HUES64 (cell line): Measurements from ENCODE around the gene KIF7.

Source experiments
- H3K27ac ChIP-seq: 2 replicates; pipeline ENCODE4 v1.7.0; 2013; ENCODE audit warnings: low read depth, low read length, inconsistent platforms
- H3K27me3 ChIP-seq: 2 replicates; pipeline ENCODE4 v1.6.1; 2013; ENCODE audit warnings: mild to moderate bottlenecking, low read length; ENCODE audit not compliant: insufficient read depth
- H3K36me3 ChIP-seq: 2 replicates; pipeline ENCODE4 v1.6.1; 2013; ENCODE audit warnings: mild to moderate bottlenecking, low read length; ENCODE audit not compliant: insufficient read depth
- H3K4me1 ChIP-seq: 2 replicates; pipeline ENCODE4 v1.6.1; 2013; ENCODE audit warnings: mild to moderate bottlenecking, low read length, moderate library complexity; ENCODE audit not compliant: insufficient read depth
- H3K4me3 ChIP-seq: 2 replicates; pipeline ENCODE4 v1.5.1; 2013; ENCODE audit warnings: mild to moderate bottlenecking, low read length, moderate library complexity
- H3K9ac ChIP-seq: 2 replicates; pipeline ENCODE4 v1.6.1; 2013; ENCODE audit warnings: mild to moderate bottlenecking, low read depth, low read length
- H3K9me3 ChIP-seq: 2 replicates; pipeline ENCODE4 v1.6.1; 2013; ENCODE audit warnings: low read depth, low read length; ENCODE audit not compliant: insufficient read depth
- WGBS: fragments of 150-250, 120-280 bp; methylation state at CpG from one replicate; pipeline ENCODE4 v1.1.7; 2013; ENCODE audit warnings: missing lambda C conversion rate; 5-methylcytosine and 5-hydroxymethylcytosine counted together

The KIF7 gene

DNA sequence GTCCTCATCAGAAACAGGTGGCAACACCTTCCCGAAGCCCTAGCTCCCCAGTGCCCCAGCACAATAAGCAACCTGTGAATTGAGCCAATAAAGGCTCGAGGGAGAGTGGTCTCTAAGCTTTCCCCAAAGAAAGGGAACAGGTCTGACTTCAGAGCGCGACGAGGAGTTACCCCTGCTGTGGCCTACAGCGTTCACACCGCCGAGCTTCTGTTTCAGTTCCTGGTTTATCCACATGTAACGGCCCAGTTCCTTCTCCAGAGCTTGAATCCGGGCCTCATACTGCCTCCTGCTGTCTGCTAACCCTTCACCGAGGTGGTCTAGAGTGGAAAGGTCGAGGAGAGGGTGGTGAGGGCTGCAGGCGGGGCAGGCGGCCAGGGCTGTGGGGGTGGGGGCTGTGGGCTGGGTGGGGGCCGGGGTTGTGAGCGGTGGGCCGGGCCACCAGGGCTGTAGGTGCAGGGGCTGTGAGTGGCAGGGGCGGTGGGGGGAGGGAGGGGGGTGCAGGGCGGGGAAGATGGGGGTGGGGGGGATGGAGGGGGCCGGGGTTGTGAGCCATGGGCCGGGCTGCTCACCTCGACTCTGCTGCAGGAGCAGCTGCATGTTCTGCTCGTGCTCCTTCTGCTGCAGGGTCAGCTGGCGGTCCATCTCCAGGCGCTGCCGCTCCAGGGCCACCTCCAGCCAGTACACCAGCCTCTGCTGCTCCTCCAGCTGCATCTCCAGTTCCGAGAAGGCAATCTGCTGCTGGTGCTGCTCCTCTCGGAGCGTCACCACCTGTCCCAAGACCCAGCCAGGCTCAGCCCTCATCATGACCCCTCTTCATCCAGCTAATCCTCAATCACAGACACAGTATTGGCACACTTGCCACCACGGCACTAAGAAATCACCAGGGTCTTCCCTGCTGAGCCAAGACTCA, 26.2 kb downstream of the KIF7 start:
- Histone ChIP-seq H3K27ac (no peak overlapping the region), H3K27me3 (no peaks in the 10 kb centered on the region), H3K36me3 (peaks cover 97% of the 10 kb centered on the region), H3K9me3 (peaks cover 22% of the 10 kb centered on the region), H3K9ac (no peak overlapping the region), H3K4me1 (no peaks in the 10 kb centered on the region), H3K4me3 (no peak overlapping the region)
- 92% methylated on average over 24 of the region's 30 CpGs for WGBS

DNA sequence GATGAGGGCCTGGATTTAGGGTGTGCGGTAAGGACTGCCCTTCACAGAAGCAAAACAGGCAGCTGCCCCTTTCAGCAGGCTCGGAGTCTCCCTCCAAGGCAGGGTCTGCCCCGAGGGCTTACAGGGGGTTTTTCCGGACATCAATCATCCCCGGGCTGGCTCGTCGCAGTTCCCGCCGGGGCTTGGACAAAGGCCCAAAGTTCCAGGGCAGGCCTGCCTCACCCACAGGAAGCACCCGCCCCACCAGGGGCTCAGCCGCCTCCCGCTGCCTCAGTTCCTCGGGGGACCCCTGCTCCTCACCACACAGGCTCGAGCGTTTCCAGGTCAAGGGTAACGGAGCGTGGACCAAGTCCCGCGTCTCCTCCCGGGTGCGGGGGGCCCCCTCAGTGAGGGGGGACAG, 27.0 kb downstream of the KIF7 start:
- peaks cover 97% of the 10 kb centered on the region for H3K36me3 ChIP-seq
- no peak overlapping the region for H3K27ac ChIP-seq
- H3K27me3 ChIP-seq, result no peaks in the 10 kb centered on the region
- 97% methylated on average over 21 of the region's 21 CpGs for WGBS
- H3K9ac ChIP-seq, result no peak overlapping the region
- H3K4me3 ChIP-seq, result no peak overlapping the region
- H3K4me1 ChIP-seq, result no peaks in the 10 kb centered on the region
- H3K9me3 ChIP-seq, result peaks cover 16% of the 10 kb centered on the region

DNA sequence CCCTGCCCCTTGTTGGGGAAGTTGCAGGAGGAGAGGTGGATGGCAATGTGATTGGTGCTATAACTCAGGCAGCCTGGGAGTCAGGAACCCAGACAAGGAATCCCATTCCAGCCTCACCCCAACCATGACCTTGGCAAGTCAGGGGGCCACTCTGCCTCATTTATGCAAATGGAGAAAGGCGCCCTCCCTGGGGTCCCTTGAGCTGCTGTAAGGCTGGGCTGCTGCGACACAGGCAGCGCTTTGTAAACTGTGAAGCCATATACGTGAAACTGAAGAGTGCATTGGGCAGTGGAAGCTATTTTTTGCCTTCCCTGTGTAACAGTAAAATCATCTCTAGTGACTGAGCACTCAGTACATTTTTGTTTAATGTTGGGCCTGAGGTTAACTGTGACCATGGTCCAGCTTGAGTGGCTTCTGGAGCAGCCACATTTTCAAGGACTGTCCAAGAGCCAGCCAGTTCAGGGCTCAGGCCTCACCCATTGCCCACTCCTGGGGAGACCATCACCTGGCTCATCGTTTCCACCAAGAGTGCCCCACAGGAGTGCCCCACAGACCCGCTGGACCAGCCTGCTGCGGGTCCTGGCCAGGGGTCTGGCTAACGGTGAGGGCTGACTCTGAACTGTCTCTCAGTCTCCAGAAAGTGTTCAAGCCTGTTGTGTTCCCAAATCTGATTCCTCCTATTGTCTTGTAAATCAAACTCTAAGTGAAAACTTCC, 27.9 kb downstream of the KIF7 start:
- WGBS, result 93% methylated on average over 8 of the region's 8 CpGs
- H3K27ac ChIP-seq, result no peak overlapping the region
- peaks cover 98% of the 10 kb centered on the region for H3K36me3 ChIP-seq
- H3K27me3 ChIP-seq, result no peaks in the 10 kb centered on the region
- H3K9ac ChIP-seq, result no peak overlapping the region
- H3K4me1 ChIP-seq, result no peaks in the 10 kb centered on the region
- no peak overlapping the region for H3K4me3 ChIP-seq
- peaks cover 8% of the 10 kb centered on the region; the same call in 1 of the 2 replicates for H3K9me3 ChIP-seq

DNA sequence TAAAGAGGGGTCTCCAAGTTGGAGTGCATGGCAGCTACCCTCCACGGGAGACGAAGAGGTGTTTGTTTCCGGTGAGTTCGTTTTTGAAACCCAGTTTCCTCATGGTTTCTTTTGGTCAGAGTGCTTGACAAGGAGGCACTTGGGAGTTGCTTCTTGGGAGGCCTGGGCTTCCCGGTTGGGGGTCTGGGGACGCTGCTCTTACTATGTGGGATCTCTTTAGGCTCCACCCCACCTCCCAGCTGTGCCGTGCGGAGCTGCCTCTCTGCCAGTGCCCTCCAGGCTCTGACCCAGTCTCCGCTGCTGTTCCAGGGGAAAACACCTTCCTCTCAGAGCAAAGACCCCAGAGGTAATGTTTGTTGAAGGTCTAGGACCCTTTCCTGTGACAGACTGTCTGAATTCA, 29.6 kb downstream of the KIF7 start:
- Histone ChIP-seq H3K36me3 (peaks cover 98% of the 10 kb centered on the region), H3K27me3 (no peaks in the 10 kb centered on the region), H3K9ac (no peak overlapping the region), H3K4me3 (no peak overlapping the region), H3K4me1 (no peaks in the 10 kb centered on the region), H3K9me3 (no peaks in the 10 kb centered on the region), H3K27ac (no peak overlapping the region)
- 95% methylated on average over 9 of the region's 9 CpGs for WGBS

DNA sequence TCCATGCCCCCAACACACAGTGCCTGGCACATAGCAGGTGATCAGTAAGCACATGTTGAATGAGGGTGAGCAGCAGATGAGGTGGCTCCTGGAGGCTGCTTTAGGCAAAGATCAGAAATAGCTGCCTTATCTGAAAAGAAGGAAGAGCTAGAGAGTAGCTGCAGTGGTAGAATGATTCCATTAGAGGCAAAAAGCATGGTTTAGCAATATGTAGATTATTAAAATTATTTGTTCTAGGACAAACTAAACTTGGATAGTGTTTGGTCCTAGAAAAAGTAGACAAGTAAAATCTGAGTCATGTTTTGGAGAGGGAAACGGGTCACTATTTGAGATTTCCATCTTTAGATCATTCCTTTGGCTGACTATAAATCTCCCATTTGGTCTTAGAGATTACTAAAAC, 32.1 kb downstream of the KIF7 start:
- no peaks in the 10 kb centered on the region for H3K27me3 ChIP-seq
- H3K4me3 ChIP-seq, result no peak overlapping the region
- no peaks in the 10 kb centered on the region for H3K4me1 ChIP-seq
- 88% methylated on average over 1 of the region's 1 CpG for WGBS
- H3K27ac ChIP-seq, result no peak overlapping the region
- H3K9ac ChIP-seq, result no peak overlapping the region
- no peaks in the 10 kb centered on the region for H3K9me3 ChIP-seq
- peaks cover 99% of the 10 kb centered on the region for H3K36me3 ChIP-seq

DNA sequence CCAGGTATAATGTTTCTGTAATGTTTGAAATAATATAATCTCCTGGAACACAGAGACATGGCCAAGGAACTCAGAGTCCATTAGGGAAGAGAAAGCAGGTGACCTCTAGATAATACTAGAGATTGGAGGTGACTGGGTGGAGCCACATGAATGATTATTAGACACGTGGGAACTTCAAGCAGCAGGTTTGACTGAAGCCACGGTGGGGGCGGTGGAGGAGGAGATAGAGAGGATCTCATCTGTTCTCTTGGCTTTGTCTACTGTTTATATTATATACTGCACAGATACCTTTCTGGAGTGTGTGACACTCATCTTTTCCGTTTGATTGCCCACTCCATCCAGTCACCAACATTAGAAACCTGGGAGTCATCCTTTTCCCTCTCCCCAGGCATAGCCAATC, 33.7 kb downstream of the KIF7 start:
- Histone ChIP-seq H3K9me3 (no peaks in the 10 kb centered on the region), H3K4me1 (no peaks in the 10 kb centered on the region), H3K4me3 (no peak overlapping the region), H3K27ac (no peak overlapping the region), H3K9ac (no peak overlapping the region), H3K27me3 (no peaks in the 10 kb centered on the region), H3K36me3 (peaks cover 97% of the 10 kb centered on the region)
- WGBS, result 95% methylated on average over 4 of the region's 4 CpGs

DNA sequence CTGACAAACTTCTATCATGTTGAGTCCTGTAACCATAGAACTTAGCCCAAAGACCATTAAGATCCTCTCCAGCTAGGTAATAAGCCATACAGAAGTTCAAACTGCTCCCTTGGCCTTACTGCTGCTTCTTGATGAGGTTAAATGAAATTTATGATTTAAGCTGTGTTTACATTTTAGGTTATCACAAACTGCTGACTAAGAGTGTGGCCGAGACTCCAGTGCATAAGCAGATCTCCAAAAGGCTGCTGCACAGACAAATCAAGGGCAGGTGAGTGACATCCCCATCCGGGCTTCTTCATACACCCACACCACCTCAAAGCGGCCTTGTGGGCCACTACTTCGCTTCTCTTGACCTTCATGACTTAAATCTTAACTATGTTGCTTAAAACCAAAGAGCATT, 39.0 kb downstream of the KIF7 start:
- H3K9ac ChIP-seq, result no peak overlapping the region
- H3K4me1 ChIP-seq, result no peaks in the 10 kb centered on the region
- peaks cover 94% of the 10 kb centered on the region for H3K36me3 ChIP-seq
- peaks cover 10% of the 10 kb centered on the region; the same call in 1 of the 2 replicates for H3K9me3 ChIP-seq
- no peak overlapping the region for H3K4me3 ChIP-seq
- 91% methylated on average over 4 of the region's 4 CpGs for WGBS
- no peak overlapping the region for H3K27ac ChIP-seq
- no peaks in the 10 kb centered on the region for H3K27me3 ChIP-seq

DNA sequence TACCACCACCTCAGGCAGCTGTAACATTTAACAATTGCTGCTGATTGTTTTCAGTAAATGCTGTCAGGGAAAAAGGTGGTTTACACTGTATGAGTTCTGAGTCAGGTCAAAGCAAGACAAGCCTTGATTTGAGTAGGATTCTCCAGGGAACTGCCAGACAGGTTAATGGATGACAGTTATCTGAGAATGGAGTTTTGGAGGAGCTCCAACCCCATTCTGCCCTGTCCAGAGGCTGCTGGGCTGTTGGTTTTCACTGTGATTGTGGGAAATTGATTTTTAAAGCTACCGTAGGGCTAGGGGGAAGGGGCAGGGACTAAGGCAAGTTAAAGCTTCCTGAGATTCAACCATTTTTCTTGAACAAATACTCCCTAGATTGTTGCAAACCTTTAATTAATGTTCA, 40.1 kb downstream of the KIF7 start:
- no peak overlapping the region for H3K9ac ChIP-seq
- H3K27me3 ChIP-seq, result no peaks in the 10 kb centered on the region
- H3K27ac ChIP-seq, result no peak overlapping the region
- H3K4me3 ChIP-seq, result no peak overlapping the region
- H3K4me1 ChIP-seq, result no peaks in the 10 kb centered on the region
- peaks cover 15% of the 10 kb centered on the region; the same call in 1 of the 2 replicates for H3K9me3 ChIP-seq
- peaks cover 96% of the 10 kb centered on the region for H3K36me3 ChIP-seq
- 75% methylated on average over 1 of the region's 1 CpG for WGBS

DNA sequence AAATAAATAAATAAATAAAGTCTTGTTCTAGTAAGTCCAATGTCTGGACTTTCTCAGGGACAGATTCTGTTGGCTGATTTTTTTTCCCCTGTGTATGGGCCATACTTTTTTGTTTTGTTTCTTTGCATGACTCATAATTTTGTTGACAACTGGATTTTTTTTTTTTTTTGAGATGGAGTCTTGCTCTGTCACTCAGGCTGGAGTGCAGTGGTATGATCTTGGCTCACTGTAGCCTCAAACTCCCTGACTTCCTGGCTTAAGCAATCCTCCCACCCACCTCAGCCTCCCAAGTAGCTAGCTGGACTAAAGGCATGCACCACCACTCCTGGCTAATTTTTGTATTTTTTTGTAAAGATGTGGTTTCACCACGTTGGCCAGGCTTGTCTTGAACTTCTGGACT, 41.1 kb downstream of the KIF7 start:
- no peak overlapping the region for H3K4me3 ChIP-seq
- 96% methylated on average over 1 of the region's 1 CpG for WGBS

DNA sequence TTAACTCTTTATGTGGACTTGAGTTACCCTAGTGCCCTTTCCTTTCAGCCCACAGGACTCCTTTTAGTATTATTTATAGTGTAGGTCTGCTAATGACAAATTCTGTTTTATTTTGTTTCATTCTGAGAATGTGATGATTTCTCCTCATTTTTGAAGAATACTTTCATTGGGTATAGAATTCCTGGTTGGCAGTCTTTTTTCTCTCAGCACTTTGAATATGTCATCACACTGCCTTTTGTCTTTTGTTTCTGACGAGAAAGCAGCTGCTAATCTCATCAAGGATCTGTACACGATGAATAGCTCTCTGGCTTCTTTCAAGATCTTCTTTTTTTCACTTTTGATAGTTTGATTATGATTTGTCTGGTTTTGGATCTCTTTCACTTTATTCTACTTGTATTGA, 42.2 kb downstream of the KIF7 start:
- WGBS, result 93% methylated on average over 2 of the region's 2 CpGs
- H3K9ac ChIP-seq, result no peak overlapping the region
- no peak overlapping the region for H3K4me3 ChIP-seq
- peaks cover 96% of the 10 kb centered on the region for H3K36me3 ChIP-seq
- H3K27ac ChIP-seq, result no peak overlapping the region
- peaks cover 15% of the 10 kb centered on the region; the same call in 1 of the 2 replicates for H3K9me3 ChIP-seq
- H3K27me3 ChIP-seq, result no peaks in the 10 kb centered on the region
- H3K4me1 ChIP-seq, result no peaks in the 10 kb centered on the region

More for the DNA sequence above, 41.1 kb downstream of the KIF7 start:
- Histone ChIP-seq H3K36me3 (peaks cover 96% of the 10 kb centered on the region), H3K27ac (no peak overlapping the region), H3K9me3 (peaks cover 15% of the 10 kb centered on the region; the same call in 1 of the 2 replicates), H3K9ac (no peak overlapping the region), H3K4me1 (no peaks in the 10 kb centered on the region), H3K27me3 (no peaks in the 10 kb centered on the region)

DNA sequence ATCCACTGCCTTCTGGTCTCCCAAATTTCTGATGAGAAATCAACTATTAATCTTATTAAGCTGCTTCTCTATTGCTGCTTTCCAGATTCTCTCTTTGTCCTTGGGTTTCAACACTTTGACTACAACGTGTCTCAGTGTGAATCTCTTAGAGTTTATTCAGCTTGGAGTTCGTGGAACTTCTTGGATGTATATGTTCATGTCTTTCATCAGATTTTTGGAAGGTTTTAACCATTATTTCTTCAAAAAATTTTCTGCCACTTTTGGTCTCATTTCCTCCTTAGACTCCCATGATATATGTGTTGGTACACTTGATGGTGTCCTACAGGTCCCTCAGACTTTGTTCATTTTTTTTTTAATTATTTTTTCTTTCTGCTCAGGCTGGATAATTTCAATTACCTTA, 44.0 kb downstream of the KIF7 start:
- Histone ChIP-seq H3K4me1 (no peaks in the 10 kb centered on the region), H3K9ac (no peak overlapping the region), H3K27ac (no peak overlapping the region), H3K36me3 (peaks cover 98% of the 10 kb centered on the region), H3K9me3 (peaks cover 15% of the 10 kb centered on the region; the same call in 1 of the 2 replicates), H3K27me3 (no peaks in the 10 kb centered on the region), H3K4me3 (no peak overlapping the region)
- WGBS, result 87% methylated on average over 2 of the region's 2 CpGs
